Embryonic facial prominence (tissue), 1 donor: ENCODE measurements around the gene TGFBI.

ENCODE experiments used
- DNase-seq: peaks from one replicate; pipeline ENCODE4 v3.0.0-alpha.2; 2016; ENCODE audit errors: extremely low spot score

The TGFBI gene

DNA sequence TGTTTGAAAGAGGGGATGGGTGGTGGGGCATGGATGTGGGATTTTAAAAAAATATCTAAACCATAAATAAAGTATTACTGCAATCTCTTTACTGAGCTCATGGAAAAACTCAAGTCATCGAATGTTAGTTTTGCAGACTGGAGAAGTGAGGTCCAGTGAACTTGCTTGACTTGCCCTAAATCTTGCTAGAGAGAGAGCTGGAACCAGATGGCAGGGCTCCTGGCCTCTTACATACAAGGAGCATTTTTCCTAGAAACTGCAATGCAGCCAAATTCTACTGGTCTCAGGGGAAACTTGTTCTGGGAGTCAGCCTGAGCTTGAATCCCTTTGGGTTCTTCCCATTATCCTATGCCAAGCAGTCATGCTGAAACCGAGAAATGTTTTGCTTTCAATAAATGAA lies 2.9 kb upstream of the TGFBI start:
- no peak for DNase-seq

DNA sequence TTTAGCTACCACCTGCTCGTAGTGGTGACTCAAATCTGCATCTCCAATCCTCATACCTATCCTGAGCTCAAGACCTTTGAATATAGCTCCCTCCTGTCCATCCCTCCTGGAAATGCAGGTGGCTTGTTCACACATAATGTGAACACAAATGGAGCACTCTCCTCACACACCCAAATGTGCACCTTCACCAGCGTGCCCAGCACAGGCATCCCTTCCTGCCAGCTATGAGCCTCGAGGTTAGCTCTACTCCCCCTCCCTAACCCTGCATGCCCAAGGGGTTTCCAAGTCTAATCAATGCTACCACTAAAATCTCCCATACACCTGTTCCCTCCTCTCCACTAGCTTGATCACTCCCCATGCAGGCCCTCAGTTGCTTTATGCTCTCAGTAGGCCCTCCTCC lies 2.2 kb upstream of the TGFBI start:
- no peak for DNase-seq

DNA sequence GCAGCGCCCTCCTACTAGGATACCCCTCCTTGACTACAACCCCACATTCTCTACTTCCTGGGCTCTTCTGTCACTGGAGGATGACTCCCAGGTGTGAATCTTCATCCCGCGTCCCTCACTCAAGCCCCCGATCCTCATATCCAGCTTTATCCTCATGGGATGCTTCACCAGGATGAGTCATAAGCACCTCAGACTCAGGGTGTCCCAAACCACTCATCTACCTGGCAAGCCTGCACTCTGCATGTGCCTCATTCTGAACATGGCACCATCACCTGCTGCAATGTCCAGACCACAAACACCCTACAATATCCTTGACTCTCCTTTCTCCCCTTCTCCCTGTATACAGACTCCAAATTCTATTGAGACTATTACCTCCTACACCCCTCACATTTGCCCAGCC lies 1.5 kb upstream of the TGFBI start:
- no peak for DNase-seq

DNA sequence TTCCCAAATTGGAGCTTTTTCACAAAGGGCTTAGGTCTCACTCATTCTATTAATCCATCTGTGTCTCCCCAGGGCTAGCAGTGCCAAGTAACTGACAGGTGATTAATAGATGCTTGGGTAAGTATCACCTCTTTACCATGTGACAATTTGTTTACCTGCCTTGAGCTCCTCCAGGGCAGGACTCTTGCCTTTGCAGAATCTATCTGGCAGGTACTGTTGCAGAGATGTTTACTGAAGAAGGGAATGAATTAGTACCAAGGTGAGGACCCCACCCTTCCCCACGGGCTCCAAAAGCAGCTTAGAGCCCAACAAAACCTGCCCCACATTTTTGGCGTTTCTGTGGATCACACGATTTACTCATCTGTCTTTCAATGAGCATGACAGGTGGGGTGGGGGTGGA lies 698 bp upstream of the TGFBI start:
- no peak for DNase-seq

DNA sequence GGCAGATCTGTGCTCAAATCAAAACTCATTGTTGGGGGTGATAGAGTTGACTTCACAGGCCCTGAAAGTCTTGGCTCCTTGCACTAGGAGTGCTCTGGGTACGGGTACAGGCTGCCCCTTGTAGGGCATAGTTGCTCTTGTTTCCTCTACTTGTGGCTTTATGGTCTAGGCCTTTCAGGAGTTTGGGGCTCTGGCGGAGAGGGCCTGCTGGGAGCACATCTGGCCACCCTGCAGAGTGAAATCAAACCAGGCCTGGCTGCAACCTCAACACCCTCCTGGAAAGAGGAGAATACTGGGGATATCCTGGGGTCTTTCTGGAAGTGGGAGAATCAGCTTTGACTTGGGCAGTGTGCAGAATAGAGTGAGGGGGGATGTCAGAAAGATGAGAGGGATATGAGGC lies 1.5 kb downstream of the TGFBI start:
- no peak for DNase-seq

DNA sequence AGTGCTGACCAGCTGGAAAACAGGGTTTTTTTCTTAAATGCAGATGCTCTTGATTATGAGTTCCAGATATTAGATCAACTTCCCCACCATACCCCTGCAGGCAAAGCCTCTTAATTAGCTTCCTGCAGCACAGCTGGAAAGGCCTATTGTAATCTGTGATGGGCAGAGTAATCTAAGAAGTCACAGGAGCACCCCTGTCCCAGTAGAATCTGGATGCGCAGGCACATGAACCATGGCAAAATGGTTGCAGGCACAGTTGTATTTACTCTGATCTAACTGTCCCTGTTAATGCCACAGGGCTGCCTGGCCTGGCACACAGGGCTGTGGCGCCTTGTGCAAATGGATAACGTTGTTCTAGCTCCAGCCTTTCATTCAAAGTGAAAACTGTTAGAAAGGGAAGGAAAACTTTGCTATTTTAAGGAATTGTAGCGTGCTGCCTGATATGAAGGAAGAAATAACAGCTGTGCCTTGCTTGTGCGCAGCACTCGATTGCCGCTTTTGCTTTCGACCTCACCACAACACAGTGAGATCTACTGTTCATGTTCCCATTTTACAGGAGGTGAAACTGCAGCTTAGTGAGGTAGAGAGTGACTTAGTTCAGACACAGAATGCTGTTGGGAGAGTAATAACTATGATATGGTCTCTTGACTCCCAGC lies 2.3 kb downstream of the TGFBI start:
- no peak for DNase-seq

DNA sequence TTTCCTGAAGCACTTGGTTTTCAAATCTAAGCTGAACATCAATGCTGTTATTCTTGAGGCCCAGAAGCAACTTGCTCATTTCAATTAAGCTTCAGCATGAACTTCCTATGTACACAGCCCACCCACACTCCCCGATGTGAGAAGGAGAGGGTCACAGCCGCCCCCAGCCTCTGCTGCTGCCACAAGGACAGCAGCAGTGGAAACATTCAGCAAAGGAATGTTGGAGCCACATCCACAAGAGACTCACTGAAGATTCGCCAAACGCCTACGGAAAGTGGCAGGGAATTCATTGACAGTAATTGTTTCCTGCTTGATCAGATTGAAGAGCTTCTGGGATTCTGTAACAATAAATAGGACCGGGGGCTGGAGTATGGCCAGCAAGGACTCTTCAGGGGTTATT lies 2.9 kb downstream of the TGFBI start:
- DNase-seq, result no peak

DNA sequence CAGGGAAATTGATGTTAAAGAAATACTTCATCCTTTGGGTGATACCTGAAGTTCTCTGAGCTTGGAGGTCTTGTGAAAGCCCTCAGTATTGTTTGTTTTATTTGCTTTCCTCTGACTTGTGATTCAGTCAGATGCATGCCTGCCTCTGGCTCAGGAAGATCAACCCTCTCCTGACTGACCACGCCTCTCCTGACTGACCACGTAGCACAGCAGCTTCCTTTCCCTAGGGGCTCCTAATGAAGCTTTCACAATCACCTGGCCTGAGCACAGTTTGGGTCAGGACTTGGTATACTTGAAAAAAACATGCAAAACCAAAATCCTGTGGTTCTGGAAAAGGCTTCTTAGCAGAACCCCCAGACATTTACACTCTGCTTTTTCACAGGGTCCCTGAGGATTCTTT lies 3.8 kb downstream of the TGFBI start:
- DNase-seq, result no peak

DNA sequence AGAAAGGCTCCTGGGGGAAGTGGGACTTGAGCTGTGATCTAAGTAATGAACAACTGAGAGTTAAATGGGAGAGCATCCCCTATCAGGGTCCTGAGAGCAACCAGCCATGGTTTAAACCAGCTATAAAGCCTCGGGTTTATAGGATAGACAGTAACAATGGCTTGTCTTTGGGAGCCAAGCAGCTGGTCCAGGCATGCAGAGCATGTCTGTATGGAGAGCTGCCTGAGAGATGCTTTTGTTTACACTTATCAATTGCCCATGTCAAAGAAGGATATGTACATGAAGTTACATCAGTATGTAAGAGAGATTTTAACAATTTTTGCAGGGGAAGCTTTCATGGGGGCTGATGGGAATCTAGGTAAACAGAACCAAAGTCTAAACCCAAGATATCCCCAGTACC lies 4.4 kb downstream of the TGFBI start:
- DNase-seq, result no peak

DNA sequence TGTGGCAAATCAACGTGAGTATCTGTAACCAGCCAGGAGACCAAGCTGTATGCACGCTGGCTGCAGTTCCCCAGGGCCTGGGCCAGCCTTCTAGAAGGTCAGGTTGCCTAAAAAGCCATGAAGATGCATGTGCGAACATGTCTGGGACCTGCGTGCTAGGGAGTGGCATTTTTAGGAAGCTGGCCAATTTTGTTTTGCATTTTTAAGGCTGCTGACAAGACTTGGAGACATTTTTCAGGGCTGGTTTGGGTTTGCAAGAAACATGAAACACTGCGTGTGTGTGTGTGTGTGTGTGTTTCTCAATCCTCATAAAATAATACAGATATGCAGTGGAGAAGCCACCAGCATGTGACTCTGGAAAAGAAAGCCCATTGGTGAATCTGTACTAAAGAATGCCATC lies 5.1 kb downstream of the TGFBI start:
- no peak for DNase-seq

DNA sequence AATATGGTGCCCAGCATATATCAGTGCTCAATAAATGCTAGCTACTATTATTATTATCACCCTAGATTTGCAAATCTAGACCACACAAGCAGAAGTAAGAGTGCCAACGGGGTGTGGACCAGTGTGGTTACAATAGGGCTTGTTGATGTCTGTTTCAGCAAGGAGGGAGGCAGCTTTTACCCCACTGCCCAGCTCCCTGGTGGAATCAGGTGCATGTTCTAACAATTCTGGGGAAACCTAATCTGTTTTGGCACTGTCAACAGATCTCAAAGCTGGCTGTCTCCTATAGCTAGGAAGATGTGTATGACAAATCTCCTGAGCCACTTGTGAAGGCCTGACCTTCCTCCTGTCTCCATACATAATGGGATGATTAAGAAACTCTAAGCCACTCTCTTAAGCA lies 5.7 kb downstream of the TGFBI start:
- DNase-seq, result no peak

DNA sequence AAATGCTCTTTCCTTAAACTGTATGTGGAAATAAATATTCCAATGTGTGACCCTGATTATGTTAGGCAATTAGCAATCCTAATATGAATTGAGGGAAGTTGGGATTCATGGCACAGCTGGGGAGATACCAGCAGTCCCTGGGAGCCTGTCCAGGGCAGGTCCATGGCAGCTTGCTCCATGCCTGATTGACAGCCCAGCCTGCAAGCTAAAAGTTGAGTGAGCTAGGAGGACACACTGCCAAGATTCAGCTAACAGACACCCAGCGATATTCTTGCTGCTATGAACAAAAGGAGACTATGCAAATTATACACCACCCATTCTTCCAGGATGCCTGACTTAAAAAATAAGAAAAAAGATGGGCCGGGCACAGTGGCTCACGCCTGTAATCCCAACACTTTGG lies 6.2 kb downstream of the TGFBI start:
- DNase-seq, result no peak

DNA sequence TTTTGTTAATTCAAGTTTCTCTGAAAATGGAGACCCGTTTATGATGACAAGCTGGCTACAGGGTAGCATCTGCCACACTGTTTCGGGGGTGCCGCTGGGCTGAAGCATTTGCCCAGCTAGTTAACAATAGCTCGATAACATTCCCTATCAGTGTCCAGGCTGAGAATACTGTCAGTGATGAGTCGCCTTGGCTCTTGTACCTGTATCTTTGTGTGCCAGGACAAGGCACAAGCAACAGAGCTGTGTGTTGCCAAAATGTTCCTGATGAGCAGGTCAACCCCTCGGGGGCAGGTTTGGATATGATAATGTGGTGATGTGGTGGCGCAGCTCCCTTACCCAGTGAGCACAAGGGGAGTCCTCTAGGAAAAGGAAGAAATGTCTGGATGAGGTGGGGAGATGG lies 7.0 kb downstream of the TGFBI start:
- no peak for DNase-seq

DNA sequence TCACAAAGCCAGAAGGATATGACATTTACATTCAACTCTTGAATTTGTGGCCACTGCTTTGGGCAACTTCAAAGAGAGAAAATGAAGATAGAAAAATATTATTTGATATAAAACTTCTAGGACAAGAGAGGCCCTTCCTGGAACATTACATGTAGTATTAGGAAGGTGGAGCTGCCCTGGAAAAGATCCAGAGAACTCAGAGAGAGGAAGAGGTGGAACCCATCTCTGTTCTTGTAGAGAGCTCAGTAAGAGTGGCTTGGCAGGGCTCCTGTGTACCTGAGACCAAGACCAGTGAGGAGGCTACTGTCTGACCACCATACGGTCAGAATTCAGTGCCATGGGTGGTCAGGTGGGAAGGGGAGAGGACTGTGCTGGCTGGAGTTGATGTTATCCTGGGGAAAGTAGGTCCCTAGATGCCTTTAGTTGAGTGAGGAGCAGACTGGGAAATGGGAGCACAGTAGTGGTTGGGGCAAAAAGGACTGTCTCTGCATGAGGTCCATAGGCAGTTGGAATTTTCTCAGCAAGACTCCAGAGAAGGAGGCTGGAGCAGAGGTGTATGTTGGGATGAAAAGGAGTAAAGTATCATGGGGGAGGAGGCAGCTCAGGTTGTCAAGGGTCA lies 7.6 kb downstream of the TGFBI start:
- DNase-seq, result no peak

DNA sequence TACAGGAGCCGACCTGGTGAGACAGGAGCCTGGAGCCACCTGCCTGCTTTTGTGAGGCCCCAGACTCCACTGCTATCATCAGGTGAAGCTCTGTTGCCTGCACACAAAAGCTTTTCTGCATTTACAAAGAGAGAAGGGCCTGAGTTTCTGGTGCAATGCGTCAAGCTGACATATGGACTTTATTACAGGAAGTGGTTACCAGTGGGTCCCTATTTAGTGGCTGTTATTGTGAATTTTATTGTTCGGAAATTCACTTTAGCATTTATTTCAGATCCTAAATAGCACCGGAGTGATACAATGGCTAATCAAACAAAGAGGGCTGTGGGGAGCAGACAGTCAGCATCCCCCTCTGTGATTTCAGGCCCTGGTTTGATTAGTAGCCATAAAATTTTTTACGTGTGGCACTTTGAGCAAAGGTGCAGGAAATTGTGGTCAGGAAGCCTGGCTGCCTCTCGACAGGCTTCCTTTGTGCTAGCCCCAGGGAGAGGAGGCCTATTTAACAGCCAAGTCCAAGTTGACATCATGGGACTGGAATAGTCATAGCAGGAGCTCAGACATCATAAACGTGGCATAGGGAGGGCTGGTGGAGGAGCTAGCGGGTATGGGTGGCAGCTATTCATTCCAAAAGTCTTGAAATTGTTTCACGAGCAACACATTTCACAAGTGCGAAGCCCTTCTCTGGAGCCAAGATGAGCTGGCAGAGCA lies 8.4 kb downstream of the TGFBI start:
- DNase-seq, result no peak

DNA sequence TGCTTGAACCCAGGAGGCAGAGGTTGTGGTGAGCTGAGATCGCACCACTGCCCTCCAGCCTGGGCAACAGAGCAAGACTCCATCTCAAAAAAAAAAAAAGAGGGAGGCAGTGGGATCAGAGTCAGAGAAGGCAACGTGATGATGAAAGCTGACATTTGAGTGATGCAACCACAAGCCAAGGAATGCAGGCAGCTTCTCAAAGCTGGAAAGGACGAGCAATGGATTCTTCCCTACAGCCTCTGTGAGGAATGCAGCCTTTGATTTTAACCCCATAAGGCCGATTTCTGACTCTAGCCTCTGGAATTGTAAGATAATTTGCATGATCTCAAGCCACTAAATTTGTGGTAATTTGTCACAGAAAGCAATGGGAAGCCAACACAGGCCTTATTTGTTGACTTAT lies 9.8 kb downstream of the TGFBI start:
- no peak for DNase-seq

DNA sequence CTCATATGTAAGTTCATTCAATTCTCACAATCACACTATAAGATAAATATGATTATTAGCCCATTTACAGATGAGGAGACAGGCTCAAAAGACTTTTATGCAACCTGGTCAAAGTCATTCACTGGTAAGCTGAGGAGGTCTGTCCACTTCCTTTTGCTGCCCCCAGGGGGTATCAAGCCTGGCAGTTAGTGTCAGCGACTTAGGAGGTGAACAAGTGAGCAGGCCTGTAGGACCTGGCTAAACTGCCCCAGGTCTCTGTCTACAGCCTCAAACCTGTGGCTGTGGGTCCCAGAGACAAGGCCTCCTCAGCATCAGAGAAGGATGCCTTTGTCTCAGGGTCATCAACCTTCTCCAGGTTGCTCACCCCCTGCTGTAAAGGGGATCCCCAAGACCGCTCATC lies 10.4 kb downstream of the TGFBI start:
- no peak for DNase-seq

DNA sequence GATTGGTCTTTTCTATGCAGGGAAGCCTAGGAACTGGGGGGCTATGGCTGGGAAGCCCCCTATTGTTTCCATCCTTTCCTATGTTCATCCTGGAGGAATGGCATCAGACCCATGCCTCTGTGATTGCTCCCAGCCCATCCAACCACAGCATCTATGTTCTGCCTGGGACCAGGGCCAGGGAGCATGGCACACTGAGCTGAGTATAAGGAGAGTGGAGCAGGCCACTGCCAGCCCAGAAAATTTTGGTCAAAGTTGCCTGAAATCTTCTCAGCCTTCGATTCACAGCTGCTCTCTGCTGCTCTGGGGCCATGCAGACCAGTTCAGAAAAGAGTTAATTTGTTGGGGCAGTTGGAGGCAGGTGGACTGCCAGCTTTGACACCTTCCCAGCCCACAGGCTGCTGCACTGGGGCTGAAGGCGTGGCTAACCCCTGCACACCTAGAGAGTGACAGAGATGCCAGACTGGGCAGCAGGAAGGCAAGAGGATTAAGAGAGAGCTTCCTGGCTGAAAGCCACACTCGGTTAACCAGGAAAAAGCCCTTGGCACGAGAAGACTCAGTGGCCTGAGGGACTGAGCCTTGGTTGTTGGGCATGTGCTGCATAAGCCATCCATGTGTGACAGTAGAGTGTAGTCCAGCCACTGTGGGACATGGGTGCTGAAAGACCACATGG lies 12.1 kb downstream of the TGFBI start:
- no peak for DNase-seq

DNA sequence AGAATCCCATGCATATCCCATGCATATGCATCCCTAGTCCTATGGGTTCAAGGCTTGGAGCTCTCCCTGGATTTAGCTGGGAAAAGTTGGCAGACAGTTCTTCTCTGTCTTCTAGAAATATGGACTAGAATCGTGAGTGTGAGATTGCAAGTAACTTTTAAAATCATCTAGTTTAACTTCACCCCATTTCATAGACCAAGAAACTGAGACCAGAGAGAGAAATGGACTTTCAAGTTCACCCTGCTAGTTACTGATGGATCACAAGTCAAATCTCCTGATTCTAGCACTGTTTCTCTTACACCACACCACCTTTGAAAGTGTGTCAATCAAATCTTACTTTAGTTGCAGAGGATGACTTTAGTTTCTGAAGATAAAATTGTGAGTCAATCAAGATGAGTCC lies 13.4 kb downstream of the TGFBI start:
- DNase-seq, result no peak

DNA sequence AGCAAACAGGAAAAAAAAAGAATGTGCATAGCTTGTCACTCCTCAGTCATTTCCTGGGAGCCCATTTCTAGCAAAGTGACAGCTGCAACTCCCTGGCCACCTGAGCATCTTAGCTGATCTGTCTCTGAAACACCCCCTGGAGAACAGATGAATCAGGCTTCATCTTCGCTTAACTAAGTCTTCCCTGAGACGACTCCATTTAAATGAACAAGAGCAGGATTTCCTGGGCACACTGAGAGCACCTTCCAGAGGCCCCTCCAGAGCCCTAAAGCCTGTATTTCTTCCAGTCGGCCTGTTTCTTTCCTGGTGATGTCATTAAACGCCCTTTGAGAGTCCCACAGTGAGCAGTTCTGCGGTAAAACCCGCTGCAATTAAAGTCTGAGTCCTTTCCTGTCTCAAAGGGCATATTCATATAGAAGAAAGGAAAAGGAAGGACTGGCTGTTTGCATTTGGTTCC lies 13.9 kb downstream of the TGFBI start:
- no peak for DNase-seq

DNA sequence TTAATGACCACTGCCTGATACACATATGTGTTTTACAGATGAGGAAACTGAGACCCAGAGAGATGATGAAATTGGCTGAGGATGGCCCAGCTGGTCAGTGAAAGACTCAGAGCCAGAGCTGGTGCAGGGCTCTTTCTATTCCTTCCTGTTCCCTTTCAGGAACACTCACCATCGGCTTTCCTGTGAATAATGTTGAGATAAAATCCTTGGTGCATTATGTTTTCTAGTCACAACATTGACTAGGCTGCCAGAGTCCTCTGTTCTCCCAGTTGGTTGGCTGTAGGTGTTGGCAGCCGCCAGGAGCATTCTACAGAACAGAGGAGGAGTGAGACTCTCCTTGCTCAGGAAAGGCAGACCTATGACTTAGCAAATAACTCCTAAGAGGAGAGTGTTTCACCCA lies 14.8 kb downstream of the TGFBI start:
- no peak for DNase-seq

DNA sequence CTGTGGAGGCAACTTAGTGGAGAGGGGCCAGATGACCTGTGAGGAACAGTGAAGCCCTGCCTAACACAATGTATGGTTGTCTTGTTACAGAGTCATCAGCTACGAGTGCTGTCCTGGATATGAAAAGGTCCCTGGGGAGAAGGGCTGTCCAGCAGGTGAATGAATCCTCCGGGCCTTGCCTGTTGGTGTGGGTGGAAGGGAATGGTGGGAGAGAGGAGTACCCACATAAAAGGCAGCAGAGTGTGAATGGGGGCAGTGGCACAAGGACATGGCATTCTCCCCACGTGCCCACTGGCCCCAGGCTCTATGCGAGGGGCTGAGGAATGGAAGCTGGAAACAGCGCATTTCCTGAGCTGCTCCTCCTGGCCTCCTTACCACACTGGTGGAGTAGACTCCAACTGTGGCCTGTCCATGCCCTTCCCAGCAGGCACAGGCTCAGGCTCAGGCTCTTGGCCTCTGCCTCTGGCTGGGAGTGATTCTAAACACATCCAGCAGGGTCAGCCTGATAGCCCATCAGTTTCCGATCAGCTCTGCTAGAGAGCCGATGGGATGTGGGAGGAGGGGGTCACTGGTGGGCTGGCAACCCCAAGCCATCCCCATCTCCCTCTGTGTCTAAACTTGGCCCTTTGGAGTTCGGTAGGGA lies 15.3 kb downstream of the TGFBI start:
- no peak for DNase-seq
